Spleen (tissue), 7 donors: ENCODE results near the gene SNED1.

Source experiments
- CTCF ChIP-seq, 11 experiments: fragments of 200-600 bp in 7 of 11; fragments of 450-650 bp in 4 of 11; sonication (generic) in 4 of 11; IDR thresholded peaks in 8 of 11; conservative IDR thresholded peaks in 3 of 11; 1 replicate in 7 of 11; 2 replicates in 4 of 11; pipeline versions ENCODE4 v1.4.0 to v1.8.0; 2016 to 2021; ENCODE audit warnings: antibody characterized with exemption in 11 of 11, inconsistent platforms in 4 of 11, mild to moderate bottlenecking in 1 of 11
- POLR2A ChIP-seq, 3 donors: fragments of 450-650 bp; IDR thresholded peaks; one replicate each; pipeline ENCODE4 v1.5.1; 2017; ENCODE audit warnings: antibody characterized with exemption in 3 of 3, mild to moderate bottlenecking in 1 of 3
- POLR2AphosphoS5 ChIP-seq, 3 donors: sonication (generic); formaldehyde crosslinking; IDR thresholded peaks; one replicate each; pipeline ENCODE4 v1.5.1; 2017; ENCODE audit warnings: antibody characterized with exemption in 3 of 3
- donor health status: DM: no; HTN: no; CAD: no; lungs with moderate emphysema.
- donor health status: DM: no; HTN: no; CAD: no.
- donor health status: DM: no; HTN: no; CAD: no.

- TF ChIP-seq CTCF (IDR thresholded peaks at IDR 0.05 in 8 of 11, conservative IDR thresholded peaks at IDR 0.05 in 3 of 11) (no peak), POLR2A (IDR thresholded peaks at IDR 0.05) (no peak), POLR2AphosphoS5 (IDR thresholded peaks at IDR 0.05) (no peak)
Measured at GRCh38 chr2:240987588-240987987, 10.8 kb upstream of the SNED1 start.
